PC-3 (cell line): Measurements from ENCODE around the gene CTSA. TPM values are rescaled to one million over a fixed set of nuclear protein-coding genes. Genes with fewer than 3 reads are reported as not detected.

Source experiments
- ATAC-seq: fragments of 200-7000 bp; cut with Tn5 transposase; 2 replicates; pipeline ENCODE4 v1.9.1; 2020; ENCODE audit warnings: mild to moderate bottlenecking, moderate library complexity
- BruUV-seq: library from RNA; stranded (reverse); fragments of 400-500 nt; replicated peaks from 2 replicates; lab custom pipeline; 2021; lab: Mats Ljungman, UMichigan
- CTCF ChIA-PET: fragments of 300-600 bp; sonication (Branson Sonifier 250); formaldehyde crosslinking; loops from one replicate; lab custom pipeline; 2022; ENCODE audit warnings: antibody characterized with exemption; lab: Charles Lee
- POLR2A ChIA-PET: fragments of 300-600 bp; sonication (Branson Sonifier 250); formaldehyde crosslinking; loops from one replicate; lab custom pipeline; 2022; ENCODE audit warnings: antibody characterized with exemption; ENCODE audit not compliant: unreplicated experiment; lab: Charles Lee
- DNase-seq: peaks from one replicate; pipeline ENCODE4 v3.0.0-alpha.2; 2015
- H2AFZ ChIP-seq: fragments of 300-600 bp; sonication (generic); 2 replicates; pipeline ENCODE4 v1.6.0; 2016; ENCODE audit warnings: antibody characterized with exemption, low read length
- H3F3A ChIP-seq: fragments of 300-600 bp; sonication (generic); one replicate; pipeline ENCODE4 v1.6.0; 2017; ENCODE audit warnings: antibody characterized with exemption, low read length, control low read depth, mild to moderate bottlenecking; ENCODE audit not compliant: unreplicated experiment
- H3K27ac ChIP-seq: fragments of 300-600 bp; sonication (generic); 2 replicates; pipeline ENCODE4 v1.5.1; 2016; ENCODE audit warnings: mild to moderate bottlenecking, low read length
- H3K27me3 ChIP-seq: fragments of 300-600 bp; sonication (generic); 2 replicates; pipeline ENCODE4 v1.6.1; 2016; ENCODE audit warnings: low read length, mixed read lengths
- H3K36me3 ChIP-seq: fragments of 300-600 bp; sonication (generic); 2 replicates; pipeline ENCODE4 v1.6.1; 2016; ENCODE audit warnings: low read depth, mixed run types, low read length, mixed read lengths
- H3K4me1 ChIP-seq: fragments of 300-600 bp; sonication (generic); 2 replicates; pipeline ENCODE4 v1.5.1; 2016; ENCODE audit warnings: low read length; ENCODE audit not compliant: insufficient read depth
- H3K4me2 ChIP-seq: fragments of 300-600 bp; sonication (generic); 2 replicates; pipeline ENCODE4 v1.6.0; 2016; ENCODE audit warnings: low read length
- H3K4me3 ChIP-seq: fragments of 300-600 bp; sonication (generic); 2 replicates; pipeline ENCODE4 v1.5.1; 2016; ENCODE audit warnings: mild to moderate bottlenecking, low read length, mixed read lengths
- H3K79me2 ChIP-seq: fragments of 300-600 bp; sonication (generic); 2 replicates; pipeline ENCODE4 v1.6.1; 2017; ENCODE audit warnings: low read length, mixed read lengths
- H3K9ac ChIP-seq: fragments of 300-600 bp; sonication (generic); 2 replicates; pipeline ENCODE4 v1.6.0; 2016; ENCODE audit warnings: mild to moderate bottlenecking, low read length
- H3K9me2 ChIP-seq: fragments of 300-600 bp; sonication (generic); replicated peaks from 2 replicates; pipeline ENCODE4 v1.6.1; 2016; ENCODE audit warnings: mixed run types, low read length, mixed read lengths
- H3K9me3 ChIP-seq: fragments of 300-600 bp; sonication (generic); 2 replicates; pipeline ENCODE4 v1.6.1; 2016; ENCODE audit warnings: low read length, mixed read lengths
- H4K20me1 ChIP-seq: fragments of 300-600 bp; sonication (generic); 2 replicates; pipeline ENCODE4 v1.6.1; 2016; ENCODE audit warnings: low read length, mixed read lengths
- CTCF ChIP-seq: fragments of 300-600 bp; sonication (generic); conservative IDR thresholded peaks from 2 replicates; pipeline ENCODE4 v1.5.1; 2017; ENCODE audit warnings: antibody characterized with exemption, low read depth, mild to moderate bottlenecking, low read length
- EZH2 ChIP-seq: fragments of 300-600 bp; sonication (generic); IDR thresholded peaks from one replicate; pipeline ENCODE4 v1.6.1; 2017; ENCODE audit warnings: antibody characterized with exemption, mild to moderate bottlenecking, low read length; ENCODE audit not compliant: unreplicated experiment
- EZH2phosphoT487 ChIP-seq: fragments of 300-600 bp; sonication (generic); IDR thresholded peaks from 2 replicates; pipeline ENCODE4 v1.6.1; 2018; ENCODE audit warnings: mild to moderate bottlenecking, antibody characterized with exemption, low read length, borderline replicate concordance
- intact Hi-C: fragments of 100-400 bp; cut with micrococcal nuclease; formaldehyde crosslinking; loops from 2 replicates; pipeline ENCODE4 v1.9.0; 2023
- total RNA-seq: library from RNA; depleted of rRNA; stranded (reverse); fragments of >200 nt; gene quantifications from 2 replicates; pipeline ENCODE4 v1.2.3, GENCODE V29; 2014

Gene CTSA
- total RNA-seq, 1 experiment from 2014 or later, result 129 TPM

- TSS peak; percentile 73 for BruUV-seq
- ChIA-PET POLR2A (interaction anchor here (0.5 to 0.9 kb wide), 9 partner anchors 11 to 589 kb away, joined by 3 to 13 read pairs (median 4); no protein-coding TSS in a partner anchor), CTCF (interaction anchor here (0.5 to 0.7 kb wide), 3 partner anchors 11 to 990 kb away, joined by 3 to 4 read pairs (median 3); no protein-coding TSS in a partner anchor)
- H3K9me2 ChIP-seq, result no peaks in the 10 kb centered on the region
- DNase-seq, result peak; percentile 91
- no peaks in the 10 kb centered on the region for H3K27me3 ChIP-seq
- peaks cover 12% of the 10 kb centered on the region; the same call in 1 of the 2 replicates for H3K4me1 ChIP-seq
- ATAC-seq, result peak; percentile 61
- H3K79me2 ChIP-seq, result peaks cover 38% of the 10 kb centered on the region
- H3K27ac ChIP-seq, result peak overlapping the region; percentile 91
- peak overlapping the region; percentile 99 for H3K9ac ChIP-seq
- peak overlapping the region; percentile 91 for H3K4me3 ChIP-seq
- intact Hi-C loops, result loop anchor here (10.0 kb wide), 2 partner anchors 119 to 519 kb away; partner anchors contain the start of genes PIGT and UBE2C
- H4K20me1 ChIP-seq, result no peaks in the 10 kb centered on the region
- H3K9me3 ChIP-seq, result no peaks in the 10 kb centered on the region
- H3K4me2 ChIP-seq, result peak overlapping the region; percentile 97
- no peak overlapping the region for H2AFZ ChIP-seq
- peaks cover 12% of the 10 kb centered on the region; the same call in 1 of the 2 replicates for H3K36me3 ChIP-seq
- TF ChIP-seq EZH2 (no peak), CTCF (peak; percentile 58), EZH2phosphoT487 (no peak)
- no peaks in the 10 kb centered on the region for H3F3A ChIP-seq
Observed at GRCh38 chr20:45933266-45934045, 42.3 kb downstream of the CTSA start.

- H3K9ac ChIP-seq, result peak overlapping the region; percentile 99
- intact Hi-C loops, result loop anchor here (10.0 kb wide), 2 partner anchors 119 to 519 kb away; partner anchors contain the start of genes PIGT and UBE2C
Observed at GRCh38 chr20:45934046-45934585, 43.0 kb downstream of the CTSA start.

More at GRCh38 chr20:45934046-45934585, 43.0 kb downstream of the CTSA start:
- Histone ChIP-seq H3K36me3 (peaks cover 17% of the 10 kb centered on the region), H3K27ac (peak overlapping the region; percentile 91), H3K79me2 (peaks cover 38% of the 10 kb centered on the region), H3K9me3 (no peaks in the 10 kb centered on the region), H3K4me3 (peak overlapping the region; percentile 91), H3F3A (no peaks in the 10 kb centered on the region), H2AFZ (peak overlapping the region; percentile 58), H4K20me1 (no peaks in the 10 kb centered on the region), H3K4me2 (peak overlapping the region; percentile 97), H3K4me1 (peaks cover 12% of the 10 kb centered on the region; the same call in 1 of the 2 replicates), H3K9me2 (no peaks in the 10 kb centered on the region), H3K27me3 (no peaks in the 10 kb centered on the region)
- peak; percentile 18 for ATAC-seq
- no TSS peak for BruUV-seq
- no peak for TF ChIP-seq CTCF
- TF ChIP-seq EZH2, result no peak
- TF ChIP-seq EZH2phosphoT487, result no peak
- ChIA-PET POLR2A (interaction anchor here (0.6 to 1.6 kb wide), 7 partner anchors 12 to 590 kb away, joined by 3 to 13 read pairs (median 4); partner anchors contain the start of gene SNX21), CTCF (interaction anchor here (0.5 to 0.7 kb wide), 2 partner anchors 89 to 991 kb away, joined by 3 to 4 read pairs; no protein-coding TSS in a partner anchor)
- DNase-seq, result peak; percentile 25
